Muscle of arm (tissue), 12 donors: ENCODE measurements around the gene PAX7. TPM values are rescaled to one million over a fixed set of nuclear protein-coding genes. Genes with fewer than 3 reads are reported as not detected.
"Not testable (repeated sequence)": the region's sequence is repeated elsewhere in the genome, so short reads cannot be mapped to it uniquely, and the experiment has no call there.

Experiments used
- DNase-seq: peaks from one replicate; pipeline ENCODE4 v3.0.0-alpha.2; 2013
- polyA plus RNA-seq, 12 donors: library from polyadenylated mRNA; unstranded; fragments of 120-200 nt; gene quantifications; one replicate each; pipeline ENCODE4 v1.2.1, GENCODE V29; 2013; ENCODE audit not compliant: insufficient read length in 12 of 12

The PAX7 gene
- polyA plus RNA-seq, 12 donors = 22.9 to 64.5 (median 50.3) TPM; not detected in 1

- no peak for DNase-seq
Observed at GRCh38 chr1:18658831-18659230, 28.2 kb downstream of the PAX7 start.

GRCh38 chr1:18661404-18662285, 31.0 kb downstream of the PAX7 start:
- DNase-seq = no peak

- DNase-seq = no peak
Observed at GRCh38 chr1:18662286-18662639, 31.6 kb downstream of the PAX7 start.

- no peak for DNase-seq
Observed at GRCh38 chr1:18666317-18666920, 35.8 kb downstream of the PAX7 start.

- no peak for DNase-seq
Observed at GRCh38 chr1:18667333-18667732, 36.7 kb downstream of the PAX7 start.

GRCh38 chr1:18668046-18668445, 37.4 kb downstream of the PAX7 start:
- no peak for DNase-seq

- no peak for DNase-seq
Observed at GRCh38 chr1:18668750-18669404, 38.2 kb downstream of the PAX7 start.

GRCh38 chr1:18670121-18670867, 39.6 kb downstream of the PAX7 start:
- no peak for DNase-seq

GRCh38 chr1:18670868-18671225, 40.2 kb downstream of the PAX7 start:
- DNase-seq = no peak

- no peak for DNase-seq
Observed at GRCh38 chr1:18673976-18674375, 43.3 kb downstream of the PAX7 start.

- no peak for DNase-seq
Observed at GRCh38 chr1:18676332-18676781, 45.7 kb downstream of the PAX7 start.

- no peak for DNase-seq
Observed at GRCh38 chr1:18681423-18681835, 50.8 kb downstream of the PAX7 start.

- no peak for DNase-seq
Observed at GRCh38 chr1:18682375-18682774, 51.7 kb downstream of the PAX7 start.

GRCh38 chr1:18684303-18684702, 53.7 kb downstream of the PAX7 start:
- no peak for DNase-seq

- no peak for DNase-seq
Observed at GRCh38 chr1:18686540-18686939, 55.9 kb downstream of the PAX7 start.

- DNase-seq = no peak
Observed at GRCh38 chr1:18687273-18687672, 56.6 kb downstream of the PAX7 start.

- no peak for DNase-seq
Observed at GRCh38 chr1:18691648-18692047, 61.0 kb downstream of the PAX7 start.

GRCh38 chr1:18693256-18694098, 62.8 kb downstream of the PAX7 start:
- DNase-seq = peak; percentile 41

GRCh38 chr1:18694289-18694688, 63.6 kb downstream of the PAX7 start:
- DNase-seq = not testable (repeated sequence)

- DNase-seq = no peak
Observed at GRCh38 chr1:18697541-18697940, 66.9 kb downstream of the PAX7 start.

GRCh38 chr1:18700530-18700929, 69.9 kb downstream of the PAX7 start:
- no peak for DNase-seq
